ENCODE data around the gene NYNRIN. TPM values are rescaled to one million over a fixed set of nuclear protein-coding genes. Genes with fewer than 3 reads are reported as not detected.

The NYNRIN gene
- total and polyA plus RNA-seq, 2 of the 4 experiments (the other 2 are of a cell fraction) = 2.2 to 5.4 TPM

- TF ChIP-seq SMC3 (IDR thresholded peaks at IDR 0.05; ENCODE audit: low read depth, low read length) (no peak), RCOR1 (IDR thresholded peaks at IDR 0.05; ENCODE audit: insufficient replicate concordance, low read length) (no peak), USF2 (IDR thresholded peaks at IDR 0.05; ENCODE audit: low read depth, low read length) (no peak), MXI1 (IDR thresholded peaks at IDR 0.05; ENCODE audit: borderline replicate concordance, low read depth, low read length) (no peak), MAFK (IDR thresholded peaks at IDR 0.05; ENCODE audit: low read depth, low read length) (no peak), MAZ (IDR thresholded peaks at IDR 0.05; ENCODE audit: borderline replicate concordance, low read depth, low read length) (no peak), FOS (IDR thresholded peaks at IDR 0.05; ENCODE audit: low read depth, low read length) (no peak), RFX5 (IDR thresholded peaks at IDR 0.05; ENCODE audit: low read depth, low read length) (no peak), BHLHE40 (IDR thresholded peaks at IDR 0.05; ENCODE audit: low read depth, low read length) (no peak), ELK1 (IDR thresholded peaks at IDR 0.05; ENCODE audit: borderline replicate concordance, low read depth, low read length) (no peak), RAD21 (IDR thresholded peaks at IDR 0.05; ENCODE audit: low read length) (no peak), CHD1 (IDR thresholded peaks at IDR 0.05; ENCODE audit: low read depth, low read length) (no peak), CEBPB (IDR thresholded peaks at IDR 0.05; ENCODE audit: low read depth, low read length) (no peak)
- no peaks in the 10 kb centered on the region for H3K27me3 ChIP-seq (ENCODE audit: control insufficient read depth, insufficient read depth, low read length)
- H3K4ac ChIP-seq (ENCODE audit: low read depth, low read length) = no peak overlapping the region
- no peak overlapping the region for H3K9ac ChIP-seq (ENCODE audit: low read depth, low read length)
- no peaks in the 10 kb centered on the region for H3K4me1 ChIP-seq (ENCODE audit: control insufficient read depth, insufficient read depth, low read length)
- 0 out of 2 replicates have a peak, but pooled peaks cover 2% of the 10 kb centered on the region for H3K9me3 ChIP-seq (ENCODE audit: control insufficient read depth, insufficient read depth, low read length)
- no peak overlapping the region for H3K4me3 ChIP-seq (ENCODE audit: insufficient read depth, low read depth, low read length)
- no peak overlapping the region for H4K5ac ChIP-seq (ENCODE audit: low read depth, low read length)
- dilution Hi-C loops (cut with HindIII; ENCODE audit: low sequenced_read_pairs, unreplicated experiment) = no loop called here
- intact Hi-C loops (cut with micrococcal nuclease) = loop anchor here (10.0 kb wide), 1 partner anchor 163 kb away; no protein-coding TSS in a partner anchor
- no peak overlapping the region for H3K18ac ChIP-seq (ENCODE audit: low read depth, low read length)
- H2BK5ac ChIP-seq (ENCODE audit: low read depth, low read length, poor library complexity, severe bottlenecking) = no peak overlapping the region
- H2BK20ac ChIP-seq (ENCODE audit: low read depth, low read length) = no peak overlapping the region
- no peak for DNase-seq
- no peaks in the 10 kb centered on the region for H3K36me3 ChIP-seq (ENCODE audit: control insufficient read depth, insufficient read depth, low read length)
- in situ Hi-C loops (cut with MboI; ENCODE audit: low sequenced_read_pairs) = no loop called here
- CTCF ChIA-PET = no interaction called here
- H3K23ac ChIP-seq (ENCODE audit: low read depth, low read length) = no peak overlapping the region
- no peak overlapping the region for H2AFZ ChIP-seq (replicated peaks; ENCODE audit: low read length, poor library complexity)
- H2BK15ac ChIP-seq (ENCODE audit: low read depth, low read length) = no peak overlapping the region
- BruUV-seq (replicated peaks) = no TSS peak
- no peak overlapping the region for H2AK9ac ChIP-seq (replicated peaks; ENCODE audit: low read depth, low read length, poor library complexity)
- H4K8ac ChIP-seq (ENCODE audit: low read depth in 2 of 2, low read length in 2 of 2) = no peak overlapping the region
- H3K9me1 ChIP-seq (ENCODE audit: insufficient read depth, low read length) = no peaks in the 10 kb centered on the region
- no peaks in the 10 kb centered on the region for H3K79me1 ChIP-seq (ENCODE audit: low read depth in 1 of 2, low read length in 2 of 2)
- POLR2A ChIA-PET (ENCODE audit: unreplicated experiment) = no interaction called here
- no peak overlapping the region for H3K56ac ChIP-seq (ENCODE audit: extremely low read depth, insufficient read depth, low read length)
- H3K27ac ChIP-seq (ENCODE audit: insufficient read depth, low read length) = no peak overlapping the region
- no peak overlapping the region for H2AK5ac ChIP-seq (ENCODE audit: low read depth, low read length)
- no peak for ATAC-seq (ENCODE audit: low read depth)
- no peak overlapping the region for H4K91ac ChIP-seq (ENCODE audit: insufficient read depth, low read depth, low read length)
- H3K14ac ChIP-seq (replicated peaks; ENCODE audit: low read depth, low read length) = no peak overlapping the region
- H4K20me1 ChIP-seq (ENCODE audit: insufficient read depth, low read length) = no peaks in the 10 kb centered on the region
- no peak overlapping the region for H2BK120ac ChIP-seq (ENCODE audit: low read depth, low read length)
- no peak overlapping the region for H3K4me2 ChIP-seq (ENCODE audit: low read depth, low read length)
These were observed 62.5 kb downstream of the NYNRIN start for GRCh38 chr14:24461336-24461735.

Data from IMR-90 (cell line).